Erythroblast (primary cell): ENCODE data around the gene ZNF616.

ENCODE experiments used
- GATA1 ChIP-seq: IDR thresholded peaks from 2 replicates; pipeline ENCODE4 v1.6.1; 2011; ENCODE audit warnings: low read depth, mild to moderate bottlenecking, control low read depth, low read length, moderate library complexity
- POLR2A ChIP-seq: IDR thresholded peaks from 2 replicates; pipeline ENCODE4 v1.6.1; 2011; ENCODE audit warnings: mild to moderate bottlenecking, low read length

GRCh38 chr19:52070496-52070895, 69.2 kb downstream of the ZNF616 start:
- no peak for TF ChIP-seq POLR2A
- TF ChIP-seq GATA1: no peak
